Tibial nerve (tissue), 4 donors: ENCODE data around the gene NKTR. TPM values are rescaled to one million over a fixed set of nuclear protein-coding genes. Genes with fewer than 3 reads are reported as not detected.

Experiments
- DNase-seq, 2 donors: peaks; one replicate each; pipeline ENCODE4 v3.0.0-alpha.2; 2019; ENCODE audit warnings: low spot score in 2 of 2
- H3K27ac ChIP-seq, 4 donors: fragments of 200-600 bp; sonication (generic) in 3 of 4; one replicate each; pipeline ENCODE4 v1.5.1; 2017 to 2019; ENCODE audit warnings: mild to moderate bottlenecking in 1 of 4
- H3K27me3 ChIP-seq, 2 donors: fragments of 200-600 bp; sonication (generic) in 1 of 2; one replicate each; pipeline versions ENCODE4 v1.5.1 to v1.6.0; 2017 to 2019
- H3K36me3 ChIP-seq, 3 donors: fragments of 200-600 bp; sonication (generic); one replicate each; pipeline ENCODE4 v1.5.1; 2018 to 2019
- H3K4me1 ChIP-seq, 4 donors: fragments of 200-600 bp; sonication (generic) in 3 of 4; one replicate each; pipeline ENCODE4 v1.5.1; 2017 to 2019
- H3K4me3 ChIP-seq, 4 donors: fragments of 200-600 bp; sonication (generic) in 3 of 4; one replicate each; pipeline ENCODE4 v1.5.1; 2017 to 2019; ENCODE audit warnings: mild to moderate bottlenecking in 1 of 4, moderate library complexity in 1 of 4
- H3K9me3 ChIP-seq, 4 donors: fragments of 200-600 bp; sonication (generic) in 3 of 4; one replicate each; pipeline ENCODE4 v1.5.1; 2017 to 2019
- CTCF ChIP-seq, 5 experiments: fragments of 200-600 bp in 3 of 5; fragments of 450-650 bp in 2 of 5; sonication (generic) in 3 of 5; IDR thresholded peaks; one replicate each; pipeline ENCODE4 v1.5.1; 2016 to 2019; ENCODE audit warnings: antibody characterized with exemption in 5 of 5, mild to moderate bottlenecking in 3 of 5, moderate library complexity in 2 of 5
- EP300 ChIP-seq, 2 donors: sonication (generic); formaldehyde crosslinking; IDR thresholded peaks; one replicate each; pipeline ENCODE4 v1.6.1; 2017; ENCODE audit warnings: antibody characterized with exemption in 2 of 2, mild to moderate bottlenecking in 1 of 2
- POLR2A ChIP-seq, 2 donors: fragments of 450-650 bp; IDR thresholded peaks; one replicate each; pipeline ENCODE4 v1.6.1; 2017; ENCODE audit warnings: antibody characterized with exemption in 2 of 2, mild to moderate bottlenecking in 2 of 2, moderate library complexity in 2 of 2
- WGBS, 2 donors: methylation state at CpG; one replicate each; pipeline ENCODE4 v1.1.5; 2018; 5-methylcytosine and 5-hydroxymethylcytosine counted together
- total RNA-seq, 4 donors: library from RNA; depleted of rRNA; stranded (reverse); fragments of >200 nt; gene quantifications; one replicate each; pipeline ENCODE4 v1.1.0, GENCODE V29; 2016

NKTR gene
- total RNA-seq, 4 donors from 2014 or later, result 122 to 175 (median 146) TPM

DNA sequence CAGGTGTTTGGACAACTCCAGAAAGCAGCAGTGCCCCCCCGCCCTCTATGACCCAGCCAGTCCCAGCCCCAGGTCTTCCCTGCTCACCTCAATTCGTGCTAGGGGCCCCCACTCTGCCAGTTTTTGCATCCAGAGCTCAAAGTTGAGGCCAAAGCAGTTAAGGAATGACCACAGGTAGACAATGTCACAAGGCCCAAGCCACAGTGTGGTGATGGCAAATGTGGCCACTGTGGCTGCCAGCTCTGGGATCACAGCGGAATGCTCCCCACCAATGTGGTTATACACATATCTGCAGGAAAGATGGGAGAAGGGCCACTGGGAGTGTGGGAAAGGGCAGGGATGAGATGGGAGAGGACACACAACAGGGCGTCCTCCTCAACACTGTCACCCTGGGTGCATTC, 93.0 kb downstream of the NKTR start:
- TF ChIP-seq POLR2A (IDR thresholded peaks at IDR 0.05), result no peak
- no peak for TF ChIP-seq CTCF (IDR thresholded peaks at IDR 0.05)
- no peak for TF ChIP-seq EP300 (IDR thresholded peaks at IDR 0.05)
- H3K4me1 ChIP-seq, result no peaks in the 10 kb centered on the region
- WGBS, 2 donors, result 67 to 77% methylated on average over 3 to 4 of the region's 4 CpGs
- no peaks in the 10 kb centered on the region for H3K36me3 ChIP-seq
- no peaks in the 10 kb centered on the region for H3K27me3 ChIP-seq
- DNase-seq, result no peak
- no peak overlapping the region for H3K27ac ChIP-seq
- no peak overlapping the region for H3K4me3 ChIP-seq
- no peaks in the 10 kb centered on the region for H3K9me3 ChIP-seq

GRCh38 chr3:42694366-42694765, 93.9 kb downstream of the NKTR start:
- Histone ChIP-seq H3K4me3 (no peak overlapping the region), H3K9me3 (no peaks in the 10 kb centered on the region), H3K27me3 (no peaks in the 10 kb centered on the region), H3K36me3 (no peaks in the 10 kb centered on the region), H3K27ac (no peak overlapping the region), H3K4me1 (no peaks in the 10 kb centered on the region)
- DNase-seq, result no peak
- TF ChIP-seq EP300 (IDR thresholded peaks at IDR 0.05), result no peak
- no peak for TF ChIP-seq CTCF (IDR thresholded peaks at IDR 0.05)
- no peak for TF ChIP-seq POLR2A (IDR thresholded peaks at IDR 0.05)

GRCh38 chr3:42696356-42697288, 96.1 kb downstream of the NKTR start:
- TF ChIP-seq EP300 (IDR thresholded peaks at IDR 0.05), result no peak
- no peak for TF ChIP-seq POLR2A (IDR thresholded peaks at IDR 0.05)
- no peak for TF ChIP-seq CTCF (IDR thresholded peaks at IDR 0.05)
- H3K27me3 ChIP-seq, result no peaks in the 10 kb centered on the region
- H3K9me3 ChIP-seq, result no peaks in the 10 kb centered on the region
- H3K4me1 ChIP-seq, result peaks cover 0 to 5% (median 0%) of the 10 kb centered on the region in 4 donors
- WGBS, 2 donors, result 71 to 72% methylated on average over 18 to 19 of the region's 19 CpGs
- no peaks in the 10 kb centered on the region for H3K36me3 ChIP-seq
- H3K27ac ChIP-seq, result no peak overlapping the region
- no peak overlapping the region for H3K4me3 ChIP-seq
- no peak for DNase-seq

DNA sequence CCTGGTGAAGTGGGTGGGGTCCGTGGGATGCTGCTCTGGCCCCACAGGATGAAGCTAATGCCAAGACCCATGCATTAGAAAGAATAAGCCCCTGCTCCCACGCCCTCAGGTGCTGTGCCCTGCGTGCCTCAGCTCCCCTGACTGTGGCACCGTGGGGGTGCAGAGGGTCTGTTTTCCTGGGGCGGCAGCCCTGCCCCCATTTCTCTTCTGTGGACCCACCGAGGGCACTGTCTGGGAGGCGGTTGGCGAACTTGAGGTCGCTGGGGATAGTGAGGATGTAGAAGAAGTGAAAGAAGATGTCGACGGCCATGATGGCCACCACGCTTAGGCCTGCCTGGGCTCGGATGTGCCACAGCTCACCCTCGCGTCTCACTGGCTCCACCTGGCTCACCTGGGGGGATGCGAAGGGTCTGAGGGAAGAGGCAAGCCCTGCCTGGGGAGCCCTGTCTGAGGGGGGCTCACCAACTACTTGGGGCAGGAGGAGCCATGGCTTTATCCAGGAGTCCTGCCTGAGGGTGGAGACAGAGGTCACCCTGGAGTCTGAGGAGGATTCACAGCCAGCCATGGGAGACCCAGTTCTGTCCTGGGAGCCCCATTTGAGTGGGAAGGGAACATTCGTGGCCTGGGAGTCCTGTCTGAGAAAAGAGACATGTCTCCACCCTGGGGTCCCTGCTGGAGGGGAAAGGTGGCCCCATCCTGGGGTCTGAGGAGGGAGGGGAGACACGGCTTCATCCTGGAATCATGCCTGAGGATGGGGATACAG, 97.0 kb downstream of the NKTR start:
- DNase-seq, result no peak

More for the DNA sequence above, 97.0 kb downstream of the NKTR start:
- Histone ChIP-seq H3K4me3 (no peak overlapping the region), H3K9me3 (no peaks in the 10 kb centered on the region), H3K4me1 (peaks cover 0 to 9% (median 0%) of the 10 kb centered on the region in 4 donors), H3K36me3 (no peaks in the 10 kb centered on the region), H3K27me3 (no peaks in the 10 kb centered on the region), H3K27ac (no peak overlapping the region)
- TF ChIP-seq CTCF (IDR thresholded peaks at IDR 0.05) (no peak), EP300 (IDR thresholded peaks at IDR 0.05) (no peak), POLR2A (IDR thresholded peaks at IDR 0.05) (no peak)
- 87 to 90% methylated on average over 18 of the region's 18 CpGs for WGBS, 2 donors

Other genes with a start within 250 kb of the NKTR start
- gene LYZL4, start 190.1 kb upstream of the NKTR start, total RNA-seq, result not detected
- 10 to 100 TPM in 2 of 4 donors, 1 to 10 TPM in 2; 2.4 to 17.3 (median 10.4) TPM for gene VIPR1, start 98.0 kb upstream of the NKTR start, total RNA-seq
- gene SEC22C, start 18.7 kb upstream of the NKTR start, total RNA-seq, result 10 to 100 TPM; 74.1 to 95.3 (median 86.1) TPM
- 10 to 100 TPM; 10.2 to 28.2 (median 15.7) TPM for gene SS18L2, start 9.8 kb upstream of the NKTR start, total RNA-seq
- gene ZBTB47, start 53.0 kb downstream of the NKTR start, total RNA-seq, result 10 to 100 TPM; 44.6 to 81.3 (median 60.3) TPM
- under 1 TPM in 1 of 4 donors, not detected in 3; 0.42 TPM for gene KLHL40, start 84.9 kb downstream of the NKTR start, total RNA-seq
- 1 to 10 TPM in 1 of 4 donors, not detected in 3; 3.5 TPM for gene HHATL, start 102.1 kb downstream of the NKTR start, total RNA-seq
- gene CCDC13, start 172.6 kb downstream of the NKTR start, total RNA-seq, result 10 to 100 TPM in 1 of 4 donors, 1 to 10 TPM in 3; 1.7 to 12.6 (median 2.0) TPM
- 100 to 1,000 TPM; 155 to 204 (median 186) TPM for gene HIGD1A, start 203.8 kb downstream of the NKTR start, total RNA-seq
- gene ACKR2, start 208.8 kb downstream of the NKTR start, total RNA-seq, result 10 to 100 TPM; 25.2 to 59.0 (median 38.6) TPM